ENCODE measurements around the gene OVOL2. TPM values are rescaled to one million over a fixed set of nuclear protein-coding genes. Genes with fewer than 3 reads are reported as not detected.
"Not testable (repeated sequence)": the region's sequence is repeated elsewhere in the genome, so short reads cannot be mapped to it uniquely, and the experiment has no call there.

OVOL2 gene
- total RNA-seq, 2 experiments from 2014 or later = not detected

DNA sequence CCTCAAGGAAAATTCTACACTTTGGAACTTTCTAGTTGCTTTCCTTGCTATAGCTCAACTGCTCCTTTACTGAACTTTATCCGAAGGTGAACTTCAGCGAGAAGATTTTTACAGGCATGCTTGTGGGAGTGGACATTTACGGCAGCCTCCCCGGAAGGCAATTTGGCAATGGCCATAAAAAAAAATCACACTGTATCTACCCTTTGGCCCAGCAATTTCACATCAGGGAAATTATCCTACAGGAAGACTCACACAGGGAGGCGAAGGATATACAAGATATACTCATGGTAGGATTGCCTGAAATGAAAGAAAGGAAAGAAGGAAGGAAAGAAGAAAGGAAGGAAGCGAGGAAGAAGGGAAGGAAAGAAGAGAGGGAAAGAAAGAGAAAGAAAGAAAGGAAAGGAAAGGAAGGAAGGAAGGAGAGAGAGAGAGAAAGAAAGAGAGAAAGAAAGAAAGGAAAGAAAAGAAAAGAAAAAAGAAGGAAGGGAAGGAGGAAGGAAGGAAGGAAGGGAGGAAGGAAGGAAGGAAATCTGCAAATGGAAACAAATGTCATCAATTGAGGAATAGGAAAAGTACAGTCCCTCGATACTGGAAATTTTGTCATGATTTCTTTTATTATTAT lies 25.7 kb downstream of the OVOL2 start:
- intact Hi-C loops (cut with micrococcal nuclease; ENCODE audit: unreplicated experiment) = no loop called here
- no peaks in the 10 kb centered on the region for H4K20me1 ChIP-seq (ENCODE audit: insufficient read depth, low read length)
- DNase-seq (ENCODE audit: low spot score) = no peak
- H3K4me3 ChIP-seq (ENCODE audit: low read depth, low read length, poor library complexity, severe bottlenecking) = no peak overlapping the region
- POLR2A ChIA-PET = interaction anchor here (0.7 kb wide), 1 partner anchor 349 kb away, joined by 3 read pairs; no protein-coding TSS in a partner anchor
- no peaks in the 10 kb centered on the region for H3K9me3 ChIP-seq (ENCODE audit: low read length)
- no TSS peak for BruUV-seq (replicated peaks)
- H3K4me1 ChIP-seq (ENCODE audit: insufficient read depth, low read length, poor library complexity, severe bottlenecking) = no peaks in the 10 kb centered on the region
- H3K79me2 ChIP-seq (ENCODE audit: insufficient read depth, low read depth, low read length) = no peaks in the 10 kb centered on the region
- H3K27ac ChIP-seq (ENCODE audit: low read depth, low read length, poor library complexity, severe bottlenecking) = no peak overlapping the region
- TF ChIP-seq, protein P1, sequence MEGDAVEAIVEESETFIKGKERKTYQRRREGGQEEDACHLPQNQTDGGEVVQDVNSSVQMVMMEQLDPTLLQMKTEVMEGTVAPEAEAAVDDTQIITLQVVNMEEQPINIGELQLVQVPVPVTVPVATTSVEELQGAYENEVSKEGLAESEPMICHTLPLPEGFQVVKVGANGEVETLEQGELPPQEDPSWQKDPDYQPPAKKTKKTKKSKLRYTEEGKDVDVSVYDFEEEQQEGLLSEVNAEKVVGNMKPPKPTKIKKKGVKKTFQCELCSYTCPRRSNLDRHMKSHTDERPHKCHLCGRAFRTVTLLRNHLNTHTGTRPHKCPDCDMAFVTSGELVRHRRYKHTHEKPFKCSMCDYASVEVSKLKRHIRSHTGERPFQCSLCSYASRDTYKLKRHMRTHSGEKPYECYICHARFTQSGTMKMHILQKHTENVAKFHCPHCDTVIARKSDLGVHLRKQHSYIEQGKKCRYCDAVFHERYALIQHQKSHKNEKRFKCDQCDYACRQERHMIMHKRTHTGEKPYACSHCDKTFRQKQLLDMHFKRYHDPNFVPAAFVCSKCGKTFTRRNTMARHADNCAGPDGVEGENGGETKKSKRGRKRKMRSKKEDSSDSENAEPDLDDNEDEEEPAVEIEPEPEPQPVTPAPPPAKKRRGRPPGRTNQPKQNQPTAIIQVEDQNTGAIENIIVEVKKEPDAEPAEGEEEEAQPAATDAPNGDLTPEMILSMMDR (conservative IDR thresholded peaks at IDR 0.05; ENCODE audit: low read length) = no peak
- TF ChIP-seq EZH2phosphoT487 (IDR thresholded peaks at IDR 0.05; ENCODE audit: borderline replicate concordance, low read depth, low read length) = no peak
- H2AFZ ChIP-seq (ENCODE audit: low read length) = no peak overlapping the region
- no peaks in the 10 kb centered on the region for H3K9me2 ChIP-seq (ENCODE audit: insufficient read depth, low read length)
- H3K4me2 ChIP-seq (ENCODE audit: low read length) = no peak overlapping the region
- H3K36me3 ChIP-seq (ENCODE audit: insufficient read depth, low read length) = no peaks in the 10 kb centered on the region
- CTCF ChIA-PET (ENCODE audit: unreplicated experiment) = no interaction called here

- H3K9me3 ChIP-seq (ENCODE audit: low read length) = no peaks in the 10 kb centered on the region
- no TSS peak for BruUV-seq (replicated peaks)
- no peaks in the 10 kb centered on the region for H3K79me2 ChIP-seq (ENCODE audit: insufficient read depth, low read depth, low read length)
- ChIA-PET POLR2A (no interaction called here), CTCF (ENCODE audit: unreplicated experiment) (no interaction called here)
- no peak for TF ChIP-seq EZH2phosphoT487 (IDR thresholded peaks at IDR 0.05; ENCODE audit: borderline replicate concordance, low read depth, low read length)
- TF ChIP-seq, protein P1 (conservative IDR thresholded peaks at IDR 0.05; ENCODE audit: low read length) = no peak
- H3K36me3 ChIP-seq (ENCODE audit: insufficient read depth, low read length) = no peaks in the 10 kb centered on the region
- no peaks in the 10 kb centered on the region for H3K4me1 ChIP-seq (ENCODE audit: insufficient read depth, low read length, poor library complexity, severe bottlenecking)
- H4K20me1 ChIP-seq (ENCODE audit: insufficient read depth, low read length) = no peaks in the 10 kb centered on the region
- no peak overlapping the region for H2AFZ ChIP-seq (ENCODE audit: low read length)
- H3K4me2 ChIP-seq (ENCODE audit: low read length) = no peak overlapping the region
- intact Hi-C loops (cut with micrococcal nuclease; ENCODE audit: unreplicated experiment) = no loop called here
- H3K27ac ChIP-seq (ENCODE audit: low read depth, low read length, poor library complexity, severe bottlenecking) = no peak overlapping the region
- DNase-seq (ENCODE audit: low spot score) = no peak
- no peak overlapping the region for H3K4me3 ChIP-seq (ENCODE audit: low read depth, low read length, poor library complexity, severe bottlenecking)
- no peaks in the 10 kb centered on the region for H3K9me2 ChIP-seq (ENCODE audit: insufficient read depth, low read length)
Observed at GRCh38 chr20:18031050-18031449, 26.7 kb downstream of the OVOL2 start.

- Histone ChIP-seq H3K27ac (ENCODE audit: low read depth, low read length, poor library complexity, severe bottlenecking) (no peak overlapping the region), H3K9me3 (ENCODE audit: low read length) (no peaks in the 10 kb centered on the region), H3K36me3 (ENCODE audit: insufficient read depth, low read length) (no peaks in the 10 kb centered on the region), H3K4me1 (ENCODE audit: insufficient read depth, low read length, poor library complexity, severe bottlenecking) (no peaks in the 10 kb centered on the region), H2AFZ (ENCODE audit: low read length) (no peak overlapping the region), H4K20me1 (ENCODE audit: insufficient read depth, low read length) (no peaks in the 10 kb centered on the region), H3K4me3 (ENCODE audit: low read depth, low read length, poor library complexity, severe bottlenecking) (no peak overlapping the region), H3K4me2 (ENCODE audit: low read length) (no peak overlapping the region), H3K79me2 (ENCODE audit: insufficient read depth, low read depth, low read length) (no peaks in the 10 kb centered on the region), H3K9me2 (ENCODE audit: insufficient read depth, low read length) (no peaks in the 10 kb centered on the region)
- CTCF ChIA-PET (ENCODE audit: unreplicated experiment) = no interaction called here
- no peak for DNase-seq (ENCODE audit: low spot score)
- POLR2A ChIA-PET = no interaction called here
- no TSS peak for BruUV-seq (replicated peaks)
- TF ChIP-seq EZH2phosphoT487 (IDR thresholded peaks at IDR 0.05; ENCODE audit: borderline replicate concordance, low read depth, low read length) = no peak
- TF ChIP-seq, protein P1 (conservative IDR thresholded peaks at IDR 0.05; ENCODE audit: low read length) = no peak
- intact Hi-C loops (cut with micrococcal nuclease; ENCODE audit: unreplicated experiment) = no loop called here
Observed at GRCh38 chr20:18030020-18030419, 27.7 kb downstream of the OVOL2 start.

GRCh38 chr20:18027011-18027410 lies 30.7 kb downstream of the OVOL2 start:
- H3K4me3 ChIP-seq (ENCODE audit: low read depth, low read length, poor library complexity, severe bottlenecking); H3K27ac ChIP-seq (ENCODE audit: low read depth, low read length, poor library complexity, severe bottlenecking); H2AFZ ChIP-seq (ENCODE audit: low read length); BruUV-seq (replicated peaks); CTCF ChIA-PET (ENCODE audit: unreplicated experiment); H3K36me3 ChIP-seq (ENCODE audit: insufficient read depth, low read length); H3K9me2 ChIP-seq (ENCODE audit: insufficient read depth, low read length); POLR2A ChIA-PET; H3K4me2 ChIP-seq (ENCODE audit: low read length); intact Hi-C loops (cut with micrococcal nuclease; ENCODE audit: unreplicated experiment); H3K9me3 ChIP-seq (ENCODE audit: low read length); H3K79me2 ChIP-seq (ENCODE audit: insufficient read depth, low read depth, low read length); DNase-seq (ENCODE audit: low spot score); H4K20me1 ChIP-seq (ENCODE audit: insufficient read depth, low read length); H3K4me1 ChIP-seq (ENCODE audit: insufficient read depth, low read length, poor library complexity, severe bottlenecking): not testable (repeated sequence)
